ENCODE data around the gene NTN1. TPM values are rescaled to one million over a fixed set of nuclear protein-coding genes. Genes with fewer than 3 reads are reported as not detected.

Gene NTN1
- total RNA-seq, 1 experiment from 2014 or later = 1.2 TPM

- H2BK12ac ChIP-seq (ENCODE audit: insufficient read length, low read depth, low read length) = no peak overlapping the region
- H3K79me2 ChIP-seq (ENCODE audit: insufficient read depth, low read length) = no peaks in the 10 kb centered on the region
- H3K4me2 ChIP-seq (ENCODE audit: insufficient read depth, insufficient read length, low read length) = no peak overlapping the region
- H4K8ac ChIP-seq (replicated peaks; ENCODE audit: insufficient read length, low read depth, low read length) = no peak overlapping the region
- H3K27ac ChIP-seq (ENCODE audit: insufficient read length, low read depth, low read length) = no peak overlapping the region
- no peak overlapping the region for H2BK5ac ChIP-seq (ENCODE audit: insufficient read length, low read length)
- no peaks in the 10 kb centered on the region for H3K9me3 ChIP-seq (ENCODE audit: control insufficient read depth, low read depth, low read length)
- no peak overlapping the region for H4K91ac ChIP-seq (ENCODE audit: insufficient read length, low read depth, low read length)
- no peak overlapping the region for H3K56ac ChIP-seq (ENCODE audit: insufficient read length, low read depth, low read length)
- no peak overlapping the region for H3K9ac ChIP-seq (ENCODE audit: extremely low read depth, insufficient read length, low read length)
- H3K4ac ChIP-seq (ENCODE audit: low read depth, low read length) = no peak overlapping the region
- H3K27ac Mint-ChIP-seq = no peak overlapping the region
- no CpG with 5 or more reads among the region's 7 CpGs for WGBS (ENCODE audit: extremely low coverage, insufficient read length, low lambda C conversion rate)
- DNase-seq = no peak
- no peaks in the 10 kb centered on the region for H3K79me1 ChIP-seq (ENCODE audit: insufficient read depth, low read depth, low read length, poor library complexity, severe bottlenecking)
- H3K36me3 Mint-ChIP-seq (ENCODE audit: insufficient read depth in 1 of 3, low read depth in 3 of 3) = peaks cover 2 to 10% (median 2%) of the 10 kb centered on the region in 3 experiments; a peak in 5 of 7 replicates
- no peaks in the 10 kb centered on the region for H4K20me1 ChIP-seq (ENCODE audit: control insufficient read depth, insufficient read depth, insufficient read length)
- no peak overlapping the region for H2BK15ac ChIP-seq (ENCODE audit: low read depth, low read length)
- H3K23ac ChIP-seq (ENCODE audit: insufficient read length, low read depth, low read length) = no peak overlapping the region
- peaks cover 3 to 5% of the 10 kb centered on the region in 2 experiments; a peak in 3 of 5 replicates for H3K9me3 Mint-ChIP-seq
- no peak overlapping the region for H2BK120ac ChIP-seq (ENCODE audit: low read depth, low read length, poor library complexity, severe bottlenecking)
- H2AFZ ChIP-seq (ENCODE audit: low read length) = no peak overlapping the region
- peaks cover 78% of the 10 kb centered on the region for H3K27me3 Mint-ChIP-seq (ENCODE audit: low read depth)
- no peak for TF ChIP-seq CTCF (conservative IDR thresholded peaks at IDR 0.05)
- no peaks in the 10 kb centered on the region for H3K23me2 ChIP-seq (ENCODE audit: insufficient read length, low read depth, low read length, poor library complexity, severe bottlenecking)
- H3K27me3 ChIP-seq (ENCODE audit: insufficient read depth, low read length) = peaks cover 14% of the 10 kb centered on the region; the same call in 1 of the 2 replicates
- H2AK5ac ChIP-seq (ENCODE audit: insufficient read length, low read length) = no peak overlapping the region
- H3K18ac ChIP-seq (ENCODE audit: insufficient read length, low read depth, low read length) = no peak overlapping the region
- no peak overlapping the region for H4K5ac ChIP-seq (ENCODE audit: insufficient read length, low read depth, low read length)
- H3T11ph ChIP-seq (ENCODE audit: low read length) = no peak overlapping the region
- H3K4me1 ChIP-seq (ENCODE audit: insufficient read depth, low read length) = peaks cover 6% of the 10 kb centered on the region; the same call in 1 of the 2 replicates
- H3K14ac ChIP-seq (ENCODE audit: insufficient read depth, low read length) = no peak overlapping the region
- H3K4me1 Mint-ChIP-seq = peaks cover 52 to 54% of the 10 kb centered on the region in 2 experiments
- H3K4me3 Mint-ChIP-seq = no peak overlapping the region
- no peak overlapping the region for H2BK20ac ChIP-seq (ENCODE audit: low read depth, low read length, poor library complexity, severe bottlenecking)
Observed at GRCh38 chr17:9057310-9057709, 36.0 kb downstream of the NTN1 start.
